Gastrocnemius medialis (tissue), 4 donors: ENCODE results near the gene MON1A. TPM values are rescaled to one million over a fixed set of nuclear protein-coding genes. Genes with fewer than 3 reads are reported as not detected.

ENCODE experiments used
- ATAC-seq, 2 donors: fragments of 150-250 bp; one replicate each; pipeline ENCODE4 v1.9.1; 2016
- DNase-seq, 2 donors: peaks; one replicate each; pipeline ENCODE4 v3.0.0-alpha.2; 2019
- H3K27ac ChIP-seq, 4 donors: fragments of 200-600 bp; sonication (generic); 1 replicate in 1 of 4; 2 replicates in 3 of 4; pipeline ENCODE4 v1.5.1; 2016 to 2018; ENCODE audit warnings: mild to moderate bottlenecking in 2 of 4, moderate library complexity in 1 of 4
- H3K27me3 ChIP-seq, 3 donors: fragments of 200-600 bp; sonication (generic) in 2 of 3; 1 replicate in 1 of 3; 2 replicates in 2 of 3; pipeline versions ENCODE4 v1.5.1 to v1.6.0; 2016 to 2019; ENCODE audit warnings: mild to moderate bottlenecking in 1 of 3, moderate library complexity in 1 of 3
- H3K36me3 ChIP-seq, 2 donors: fragments of 200-600 bp; sonication (generic) in 1 of 2; one replicate each; pipeline ENCODE4 v1.5.1; 2017 to 2018
- H3K4me1 ChIP-seq, 2 donors: fragments of 200-600 bp; sonication (generic) in 1 of 2; one replicate each; pipeline ENCODE4 v1.5.1; 2016 to 2017; ENCODE audit warnings: mild to moderate bottlenecking in 2 of 2
- H3K4me3 ChIP-seq, 4 donors: fragments of 200-600 bp; sonication (generic) in 3 of 4; 1 replicate in 1 of 4; 2 replicates in 3 of 4; pipeline ENCODE4 v1.5.1; 2016 to 2019; ENCODE audit warnings: mild to moderate bottlenecking in 2 of 4
- H3K9me3 ChIP-seq, 3 donors: fragments of 200-600 bp; sonication (generic) in 2 of 3; 1 replicate in 1 of 3; 2 replicates in 2 of 3; pipeline ENCODE4 v1.5.1; 2016 to 2019
- CTCF ChIP-seq, 5 experiments: fragments of 450-650 bp in 3 of 5; fragments of 200-600 bp in 2 of 5; sonication (generic) in 2 of 5; IDR thresholded peaks in 4 of 5; conservative IDR thresholded peaks in 1 of 5; 1 replicate in 4 of 5; 2 replicates in 1 of 5; pipeline ENCODE4 v1.5.1; 2016 to 2019; ENCODE audit warnings: antibody characterized with exemption in 5 of 5, mild to moderate bottlenecking in 3 of 5, moderate library complexity in 3 of 5
- POLR2A ChIP-seq, 2 donors: fragments of 450-650 bp; IDR thresholded peaks; one replicate each; pipeline ENCODE4 v1.6.1; 2017; ENCODE audit warnings: antibody characterized with exemption in 2 of 2, mild to moderate bottlenecking in 2 of 2, moderate library complexity in 2 of 2
- in situ Hi-C, 4 donors: fragments of 200-750 bp; cut with MboI; loops; one replicate each; pipeline versions ENCODE4 v1.15.0 to v1.8.0; 2017; ENCODE audit warnings: low sequenced_read_pairs in 4 of 4
- intact Hi-C: fragments of 100-400 bp; cut with DNase I; formaldehyde crosslinking; loops from one replicate; pipeline ENCODE4 v1.15.1; 2023; ENCODE audit warnings: low total_unique reads
- total RNA-seq, 4 donors: library from RNA; depleted of rRNA; stranded (reverse); fragments of >200 nt; gene quantifications; one replicate each; pipeline versions ENCODE4 v1.1.0 to v1.2.3, GENCODE V29; 2016

The MON1A gene
- total RNA-seq, 4 donors from 2014 or later: 13.9 to 41.9 (median 23.9) TPM

GRCh38 chr3:49930922-49931321 is 1.3 kb upstream of the MON1A start:
- H3K27me3 ChIP-seq: no peaks in the 10 kb centered on the region
- peak in 1 of 2 donors; percentile 17 for DNase-seq
- intact Hi-C loops (loop anchor here (5.0 kb wide), 1 partner anchor 144 kb away; the partner anchor contains the start of gene IP6K1), in situ Hi-C loops (loop anchor here in 1 of 4 donors (25.0 kb wide), 1 partner anchor 356 kb away; the partner anchor contains the start of genes HYAL3, IFRD2, LSMEM2 and NAA80)
- H3K9me3 ChIP-seq: no peaks in the 10 kb centered on the region
- no peaks in the 10 kb centered on the region for H3K36me3 ChIP-seq
- peaks cover 18 to 22% of the 10 kb centered on the region in 2 donors for H3K4me1 ChIP-seq
- TF ChIP-seq POLR2A (IDR thresholded peaks at IDR 0.05) (no peak), CTCF (IDR thresholded peaks at IDR 0.05 in 4 of 5, conservative IDR thresholded peaks at IDR 0.05 in 1 of 5) (no peak)
- H3K4me3 ChIP-seq: no peak overlapping the region
- no peak for ATAC-seq
- peak overlapping the region; percentile 86 to 98 (median 93) for H3K27ac ChIP-seq

GRCh38 chr3:49930168-49930690 is 618 bp upstream of the MON1A start:
- peak overlapping the region; percentile 86 to 98 (median 93) for H3K27ac ChIP-seq
- H3K9me3 ChIP-seq: no peaks in the 10 kb centered on the region
- intact Hi-C loops: loop anchor here (5.0 kb wide), 1 partner anchor 143 kb away; the partner anchor contains the start of gene IP6K1
- H3K36me3 ChIP-seq: no peaks in the 10 kb centered on the region
- DNase-seq: no peak
- peaks cover 18 to 24% of the 10 kb centered on the region in 2 donors for H3K4me1 ChIP-seq
- TF ChIP-seq POLR2A (IDR thresholded peaks at IDR 0.05) (no peak), CTCF (IDR thresholded peaks at IDR 0.05 in 4 of 5, conservative IDR thresholded peaks at IDR 0.05 in 1 of 5) (no peak)
- ATAC-seq: no peak
- H3K4me3 ChIP-seq: peak overlapping the region; percentile 60 to 98 (median 80)
- no peaks in the 10 kb centered on the region for H3K27me3 ChIP-seq
- in situ Hi-C loops: loop anchor here in 1 of 4 donors (25.0 kb wide), 1 partner anchor 357 kb away; the partner anchor contains the start of genes HYAL3, IFRD2, LSMEM2 and NAA80

GRCh38 chr3:49928481-49929017 is 1.1 kb downstream of the MON1A start:
- DNase-seq (no peak), ATAC-seq (no peak)
- TF ChIP-seq POLR2A (IDR thresholded peaks at IDR 0.05) (no peak), CTCF (IDR thresholded peaks at IDR 0.05 in 4 of 5, conservative IDR thresholded peaks at IDR 0.05 in 1 of 5) (no peak)
- no peaks in the 10 kb centered on the region for H3K27me3 ChIP-seq
- H3K9me3 ChIP-seq: no peaks in the 10 kb centered on the region
- intact Hi-C loops: loop anchor here (1.0 kb wide), 2 partner anchors 12 to 374 kb away; partner anchors contain the start of genes BSN and RBM6
- peak overlapping the region in 3 of 4 donors; percentile 91 to 98 (median 95) for H3K27ac ChIP-seq
- in situ Hi-C loops: loop anchor here in 1 of 4 donors (25.0 kb wide), 1 partner anchor 359 kb away; the partner anchor contains the start of genes HYAL3, IFRD2, LSMEM2 and NAA80
- H3K4me1 ChIP-seq: peaks cover 22 to 37% of the 10 kb centered on the region in 2 donors
- H3K4me3 ChIP-seq: peak overlapping the region; percentile 60 to 98 (median 80)
- H3K36me3 ChIP-seq: peaks cover 0 to 3% of the 10 kb centered on the region in 2 donors

- Histone ChIP-seq H3K27ac (no peak overlapping the region), H3K36me3 (peaks cover 0 to 4% of the 10 kb centered on the region in 2 donors), H3K27me3 (no peaks in the 10 kb centered on the region), H3K4me3 (no peak overlapping the region), H3K4me1 (peaks cover 22 to 37% of the 10 kb centered on the region in 2 donors), H3K9me3 (no peaks in the 10 kb centered on the region)
- intact Hi-C loops: loop anchor here (1.0 kb wide), 1 partner anchor 66 kb away; no protein-coding TSS in a partner anchor
- in situ Hi-C loops: loop anchor here in 1 of 4 donors (25.0 kb wide), 1 partner anchor 360 kb away; the partner anchor contains the start of genes HYAL3, IFRD2, LSMEM2 and NAA80
- no peak for DNase-seq
- TF ChIP-seq POLR2A (IDR thresholded peaks at IDR 0.05) (no peak), CTCF (IDR thresholded peaks at IDR 0.05 in 4 of 5, conservative IDR thresholded peaks at IDR 0.05 in 1 of 5) (no peak)
- no peak for ATAC-seq
These were observed 1.8 kb downstream of the MON1A start for GRCh38 chr3:49927798-49928197.
